ENCODE results near the gene EDRF1.

Gene EDRF1

GRCh38 chr10:125761961-125762360, 42.5 kb downstream of the EDRF1 start:
- no peak for DNase-seq (ENCODE audit: low read depth in 4 of 4, low spot score in 1 of 4)

- DNase-seq (ENCODE audit: low read depth in 4 of 4, low spot score in 1 of 4): no peak
These were observed 43.5 kb downstream of the EDRF1 start for GRCh38 chr10:125762692-125763648.

GRCh38 chr10:125765835-125766234, 46.3 kb downstream of the EDRF1 start:
- DNase-seq (ENCODE audit: low read depth in 4 of 4, low spot score in 1 of 4): no peak

- no peak for DNase-seq (ENCODE audit: low read depth in 4 of 4, low spot score in 1 of 4)
These were observed 47.0 kb downstream of the EDRF1 start for GRCh38 chr10:125766511-125766910.

- no peak for DNase-seq (ENCODE audit: low read depth in 4 of 4, low spot score in 1 of 4)
These were observed 48.8 kb downstream of the EDRF1 start for GRCh38 chr10:125768219-125768855.

GRCh38 chr10:125769175-125769574, 49.7 kb downstream of the EDRF1 start:
- DNase-seq (ENCODE audit: low read depth in 4 of 4, low spot score in 1 of 4): no peak

GRCh38 chr10:125770844-125771243, 51.3 kb downstream of the EDRF1 start:
- DNase-seq (ENCODE audit: low read depth in 4 of 4, low spot score in 1 of 4): no peak

- DNase-seq (ENCODE audit: low read depth in 4 of 4, low spot score in 1 of 4): no peak
These were observed 52.8 kb downstream of the EDRF1 start for GRCh38 chr10:125772112-125772863.

GRCh38 chr10:125772864-125773180, 53.3 kb downstream of the EDRF1 start:
- no peak for DNase-seq (ENCODE audit: low read depth in 4 of 4, low spot score in 1 of 4)

GRCh38 chr10:125773687-125774543, 54.4 kb downstream of the EDRF1 start:
- DNase-seq (ENCODE audit: low read depth in 4 of 4, low spot score in 1 of 4): no peak

GRCh38 chr10:125774581-125775191, 55.2 kb downstream of the EDRF1 start:
- no peak for DNase-seq (ENCODE audit: low read depth in 4 of 4, low spot score in 1 of 4)

- no peak for DNase-seq (ENCODE audit: low read depth in 4 of 4, low spot score in 1 of 4)
These were observed 56.1 kb downstream of the EDRF1 start, which contains the start of gene MMP21 for GRCh38 chr10:125775491-125776106. Gene MMP21, minus strand, starts transcription at chr10:125775821. Its CDS starts 0 bp downstream, at chr10:125775821.

GRCh38 chr10:125777806-125778205, 58.3 kb downstream of the EDRF1 start:
- no peak for DNase-seq (ENCODE audit: low read depth in 4 of 4, low spot score in 1 of 4)

- no peak for DNase-seq (ENCODE audit: low read depth in 4 of 4, low spot score in 1 of 4)
These were observed 59.0 kb downstream of the EDRF1 start for GRCh38 chr10:125778556-125778955.

- DNase-seq (ENCODE audit: low read depth in 4 of 4, low spot score in 1 of 4): no peak
These were observed 60.2 kb downstream of the EDRF1 start for GRCh38 chr10:125779403-125780327.

GRCh38 chr10:125781374-125781773, 61.9 kb downstream of the EDRF1 start:
- DNase-seq (ENCODE audit: low read depth in 4 of 4, low spot score in 1 of 4): no peak

GRCh38 chr10:125782054-125782453, 62.5 kb downstream of the EDRF1 start:
- DNase-seq (ENCODE audit: low read depth in 4 of 4, low spot score in 1 of 4): no peak

- no peak for DNase-seq (ENCODE audit: low read depth in 4 of 4, low spot score in 1 of 4)
These were observed 63.1 kb downstream of the EDRF1 start for GRCh38 chr10:125782616-125783015.

GRCh38 chr10:125783408-125783807, 63.9 kb downstream of the EDRF1 start:
- no peak for DNase-seq (ENCODE audit: low read depth in 4 of 4, low spot score in 1 of 4)

Measured in stimulated activated CD4-positive, alpha-beta T cell treated with anti-CD3 and anti-CD28 coated beads, Interleukin-1b, Interleukin-23, amount 100 ng/mL, for 24 hours (primary cell).